Natural killer cell (primary cell): ENCODE results near the gene KCNK17. TPM values are rescaled to one million over a fixed set of nuclear protein-coding genes. Genes with fewer than 3 reads are reported as not detected.

Experiments
- ATAC-seq, 3 donors: fragments of 150-1000 bp in 2 of 3; fragments of 200-7000 bp in 1 of 3; cut with Tn5 transposase; 1 replicate in 1 of 3; 2 replicates in 2 of 3; pipeline ENCODE4 v1.10.0; 2021; ENCODE audit warnings: mild to moderate bottlenecking in 2 of 3, moderate library complexity in 2 of 3
- DNase-seq, 2 donors: peaks; one replicate each; pipeline versions ENCODE4 v3.0.0 to v3.0.0-alpha.2; 2013 to 2021; ENCODE audit warnings: mixed read lengths in 1 of 2
- H3K27ac ChIP-seq: one replicate; pipeline ENCODE4 v1.5.1; 2013; ENCODE audit warnings: mild to moderate bottlenecking, low read length
- H3K27me3 ChIP-seq: one replicate; pipeline ENCODE4 v1.6.1; 2013; ENCODE audit warnings: low read length; ENCODE audit not compliant: control insufficient read depth, insufficient read depth
- H3K36me3 ChIP-seq: one replicate; pipeline ENCODE4 v1.6.1; 2013; ENCODE audit warnings: low read length; ENCODE audit not compliant: control insufficient read depth, insufficient read depth
- H3K4me1 ChIP-seq: one replicate; pipeline ENCODE4 v1.6.1; 2013; ENCODE audit warnings: low read length; ENCODE audit not compliant: control insufficient read depth, insufficient read depth
- H3K4me3 ChIP-seq: one replicate; pipeline ENCODE4 v1.5.1; 2013; ENCODE audit warnings: low read length
- H3K9me3 ChIP-seq: one replicate; pipeline ENCODE4 v1.6.1; 2013; ENCODE audit warnings: low read length; ENCODE audit not compliant: control insufficient read depth, insufficient read depth
- H3K27ac Mint-ChIP-seq, 2 donors: one replicate each; pipeline ENCODE4 v1.8.0; 2022; ENCODE audit warnings: mild to moderate bottlenecking in 2 of 2, mixed read lengths in 2 of 2, moderate library complexity in 1 of 2
- H3K27me3 Mint-ChIP-seq, 2 donors: one replicate each; pipeline ENCODE4 v1.8.0; 2022; ENCODE audit warnings: low read depth in 2 of 2, mixed read lengths in 2 of 2
- H3K36me3 Mint-ChIP-seq: one replicate; pipeline ENCODE4 v1.8.0; 2022; ENCODE audit warnings: mixed read lengths
- H3K4me1 Mint-ChIP-seq, 2 donors: one replicate each; pipeline ENCODE4 v1.8.0; 2022; ENCODE audit warnings: mixed read lengths in 2 of 2
- H3K4me3 Mint-ChIP-seq: one replicate; pipeline ENCODE4 v1.8.0; 2022; ENCODE audit warnings: mild to moderate bottlenecking, moderate library complexity, mixed read lengths
- H3K9me3 Mint-ChIP-seq, 2 donors: one replicate each; pipeline ENCODE4 v1.8.0; 2022; ENCODE audit warnings: mixed read lengths in 2 of 2
- CTCF ChIP-seq: fragments of 200-600 bp; IDR thresholded peaks from one replicate; pipeline ENCODE4 v1.8.0; 2022; ENCODE audit warnings: antibody characterized with exemption
- WGBS: methylation state at CpG from one replicate; pipeline ENCODE4 v1.1.7; 2013; ENCODE audit warnings: missing lambda C conversion rate; ENCODE audit not compliant: insufficient coverage; 5-methylcytosine and 5-hydroxymethylcytosine counted together
- intact Hi-C: fragments of 100-400 bp; cut with micrococcal nuclease; formaldehyde crosslinking; loops from one replicate; pipeline ENCODE4 v1.14.2; 2022
- total RNA-seq, 4 donors: library from RNA; stranded (reverse); fragments of 120-200 nt in 1 of 4; gene quantifications; one replicate each; pipeline versions ENCODE4 v1.2.3 to v1.2.4, GENCODE V29; 2013 to 2022

The KCNK17 gene
- total RNA-seq, 3 donors from 2014 or later (not counting 1 experiment from before 2014, with no cell fraction given): 0.24 TPM; not detected in 2

DNA sequence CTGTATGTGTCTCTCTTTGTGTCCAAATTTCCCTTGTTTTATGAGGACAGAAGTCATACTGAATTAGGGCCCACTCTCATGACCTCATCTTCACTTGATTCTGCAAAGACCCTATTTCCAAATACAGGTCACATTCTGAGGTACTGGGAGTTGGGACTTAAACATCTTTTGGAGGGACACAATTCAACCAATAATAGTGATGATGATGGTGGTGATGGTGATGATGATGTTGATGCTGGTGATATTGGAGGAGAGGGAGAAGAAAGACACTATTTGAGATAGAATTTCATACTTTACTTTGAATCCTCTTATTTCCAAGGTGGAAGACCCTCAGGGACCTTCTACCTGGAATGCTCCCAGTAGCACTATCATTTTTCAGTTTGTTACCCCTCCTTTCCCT is 63.7 kb downstream of the KCNK17 start:
- Histone ChIP-seq H3K27ac (no peak overlapping the region), H3K27me3 (no peaks in the 10 kb centered on the region), H3K9me3 (no peaks in the 10 kb centered on the region), H3K4me1 (no peaks in the 10 kb centered on the region), H3K4me3 (no peak overlapping the region), H3K36me3 (no peaks in the 10 kb centered on the region)
- H3K27me3 Mint-ChIP-seq: peaks cover 6 to 9% of the 10 kb centered on the region in 2 donors
- H3K9me3 Mint-ChIP-seq: no peaks in the 10 kb centered on the region
- H3K4me1 Mint-ChIP-seq: peaks cover 4 to 6% of the 10 kb centered on the region in 2 donors
- H3K36me3 Mint-ChIP-seq: no peaks in the 10 kb centered on the region
- no peak for DNase-seq
- H3K4me3 Mint-ChIP-seq: no peak overlapping the region
- ATAC-seq: no peak
- no peak for TF ChIP-seq CTCF
- H3K27ac Mint-ChIP-seq: no peak overlapping the region
- intact Hi-C loops: no loop called here

GRCh38 chr6:39249278-39249677 is 64.9 kb downstream of the KCNK17 start:
- no peak overlapping the region for H3K27ac Mint-ChIP-seq
- TF ChIP-seq CTCF: no peak
- no peak for ATAC-seq
- H3K4me1 Mint-ChIP-seq: peaks cover 4 to 6% of the 10 kb centered on the region in 2 donors
- Histone ChIP-seq H3K4me3 (no peak overlapping the region), H3K4me1 (no peaks in the 10 kb centered on the region), H3K27ac (no peak overlapping the region), H3K9me3 (no peaks in the 10 kb centered on the region), H3K36me3 (no peaks in the 10 kb centered on the region), H3K27me3 (no peaks in the 10 kb centered on the region)
- no CpG with 5 or more reads among the region's 1 CpG for WGBS
- H3K36me3 Mint-ChIP-seq: no peaks in the 10 kb centered on the region
- no peak for DNase-seq
- H3K4me3 Mint-ChIP-seq: no peak overlapping the region
- peaks cover 5 to 6% of the 10 kb centered on the region in 2 donors for H3K27me3 Mint-ChIP-seq
- no peaks in the 10 kb centered on the region for H3K9me3 Mint-ChIP-seq
- intact Hi-C loops: no loop called here

Other genes starting within 250 kb of the KCNK17 start
- 10 to 100 TPM; 11.3 to 13.1 (median 11.5) TPM for gene SAYSD1, start 199.2 kb downstream of the KCNK17 start, total RNA-seq
- gene KCNK5, start 84.9 kb downstream of the KCNK17 start, total RNA-seq: under 1 TPM in 2 of 3 donors, not detected in 1; 0.16 to 0.50 TPM
- gene KCNK16, start 8.3 kb upstream of the KCNK17 start, total RNA-seq: not detected